Stomach smooth muscle (tissue), 2 donors: Measurements from ENCODE around the gene RALGPS2.

Source experiments
- H3K27ac ChIP-seq: one replicate; pipeline ENCODE4 v1.7.0; 2013; ENCODE audit warnings: mild to moderate bottlenecking, low read length, inconsistent platforms
- H3K27me3 ChIP-seq, 2 donors: one replicate each; pipeline ENCODE4 v1.7.0; 2013; ENCODE audit warnings: low read length in 2 of 2; ENCODE audit not compliant: insufficient read depth in 2 of 2, control insufficient read depth in 1 of 2
- H3K36me3 ChIP-seq, 2 donors: one replicate each; pipeline ENCODE4 v1.7.0; 2013; ENCODE audit warnings: low read length in 2 of 2; ENCODE audit not compliant: control insufficient read depth in 2 of 2, insufficient read depth in 2 of 2
- H3K4me1 ChIP-seq: one replicate; pipeline ENCODE4 v1.7.0; 2013; ENCODE audit warnings: low read length; ENCODE audit not compliant: control insufficient read depth, insufficient read depth
- H3K4me3 ChIP-seq, 2 donors: one replicate each; pipeline ENCODE4 v1.7.0; 2013; ENCODE audit warnings: low read length in 2 of 2
- H3K9ac ChIP-seq, 2 donors: one replicate each; pipeline ENCODE4 v1.7.0; 2013; ENCODE audit warnings: low read length in 2 of 2, mild to moderate bottlenecking in 1 of 2
- H3K9me3 ChIP-seq, 2 donors: one replicate each; pipeline ENCODE4 v1.7.0; 2013; ENCODE audit warnings: low read length in 2 of 2; ENCODE audit not compliant: control insufficient read depth in 2 of 2
- donor health status: healthy.
- donor health status: Pancreatic carcinoma.

RALGPS2 gene

DNA sequence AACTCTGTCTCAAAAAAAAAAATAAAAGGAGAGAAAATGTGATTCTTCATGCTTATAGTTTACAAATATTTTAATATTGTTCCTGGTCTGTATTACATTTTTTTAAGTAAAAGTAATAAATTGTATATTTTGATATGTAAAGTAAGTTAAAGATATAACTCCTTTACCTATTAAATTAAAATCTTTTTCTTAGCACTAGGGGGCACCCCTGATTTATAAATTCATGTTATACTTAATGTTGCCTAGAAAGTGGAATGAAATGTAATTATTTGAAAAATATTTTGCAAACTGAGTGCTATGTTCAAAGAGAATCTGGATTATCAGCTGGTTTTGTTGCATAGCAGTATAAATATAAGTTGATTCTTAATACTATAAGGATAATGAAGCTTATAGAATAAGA, 49.2 kb downstream of the RALGPS2 start:
- Histone ChIP-seq H3K9ac (no peak overlapping the region), H3K9me3 (peaks cover 0 to 2% of the 10 kb centered on the region in 2 donors), H3K36me3 (no peaks in the 10 kb centered on the region), H3K4me3 (no peak overlapping the region), H3K27me3 (no peaks in the 10 kb centered on the region), H3K27ac (no peak overlapping the region), H3K4me1 (no peaks in the 10 kb centered on the region)

DNA sequence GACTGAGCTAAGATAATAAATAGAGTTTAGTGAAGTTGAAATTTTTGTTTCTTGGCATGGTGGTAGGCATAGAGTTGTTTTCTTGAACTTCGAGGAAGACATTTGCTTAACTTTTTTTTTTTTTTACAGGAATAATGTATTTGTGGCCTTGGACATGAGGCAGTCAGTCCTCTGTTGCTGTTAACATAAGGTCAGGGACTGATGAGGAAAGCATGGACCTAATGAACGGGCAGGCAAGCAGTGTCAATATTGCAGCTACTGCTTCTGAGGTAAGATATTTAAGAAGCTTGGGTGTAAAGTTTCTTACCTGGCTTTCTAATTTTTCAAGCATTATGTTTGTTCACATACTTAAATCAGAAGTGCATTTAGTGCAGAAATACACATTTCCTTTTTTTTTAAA, 51.5 kb downstream of the RALGPS2 start:
- H3K4me1 ChIP-seq, result no peaks in the 10 kb centered on the region
- no peaks in the 10 kb centered on the region for H3K27me3 ChIP-seq
- no peak overlapping the region for H3K4me3 ChIP-seq
- no peaks in the 10 kb centered on the region for H3K36me3 ChIP-seq
- H3K9me3 ChIP-seq, result no peaks in the 10 kb centered on the region
- H3K27ac ChIP-seq, result no peak overlapping the region
- H3K9ac ChIP-seq, result no peak overlapping the region

DNA sequence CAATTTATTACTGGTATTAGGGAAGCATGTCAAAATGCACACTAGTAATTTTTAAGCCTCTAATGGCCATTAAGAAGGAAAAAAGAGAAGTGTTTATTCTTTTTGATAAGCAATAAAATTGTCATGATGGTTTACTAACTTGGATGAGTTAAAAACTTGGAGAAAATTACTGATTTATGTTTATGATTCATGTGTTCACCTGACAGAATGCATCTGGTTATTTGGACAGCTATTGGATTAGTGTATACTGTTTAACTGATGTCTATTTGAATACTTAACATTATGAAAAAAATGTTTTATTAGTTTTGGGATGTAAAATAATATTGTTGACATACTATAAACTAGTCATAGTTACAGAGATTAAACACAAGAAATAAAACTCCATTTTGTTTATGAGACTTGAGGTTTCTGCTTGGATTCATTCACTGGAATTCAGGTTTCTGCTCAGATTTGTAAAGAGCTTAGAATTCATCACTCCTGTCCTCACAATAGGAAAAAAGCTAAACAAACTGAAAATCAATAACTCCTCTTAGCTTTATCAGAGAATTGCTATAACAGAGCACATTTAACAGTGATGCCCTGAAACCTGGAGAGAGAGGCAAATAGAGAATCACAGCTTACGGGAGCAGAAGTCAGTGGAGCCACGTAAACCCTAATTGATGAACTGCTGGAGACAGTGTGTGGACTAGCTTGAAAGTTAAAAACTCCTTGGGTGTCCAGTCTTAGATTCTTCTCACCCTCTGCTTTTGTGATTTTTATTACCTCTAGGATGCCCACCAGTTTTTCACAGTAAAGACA, 56.7 kb downstream of the RALGPS2 start:
- H3K9me3 ChIP-seq, result no peaks in the 10 kb centered on the region
- H3K4me1 ChIP-seq, result no peaks in the 10 kb centered on the region
- no peaks in the 10 kb centered on the region for H3K27me3 ChIP-seq
- H3K27ac ChIP-seq, result no peak overlapping the region
- H3K4me3 ChIP-seq, result no peak overlapping the region
- no peaks in the 10 kb centered on the region for H3K36me3 ChIP-seq
- H3K9ac ChIP-seq, result no peak overlapping the region

DNA sequence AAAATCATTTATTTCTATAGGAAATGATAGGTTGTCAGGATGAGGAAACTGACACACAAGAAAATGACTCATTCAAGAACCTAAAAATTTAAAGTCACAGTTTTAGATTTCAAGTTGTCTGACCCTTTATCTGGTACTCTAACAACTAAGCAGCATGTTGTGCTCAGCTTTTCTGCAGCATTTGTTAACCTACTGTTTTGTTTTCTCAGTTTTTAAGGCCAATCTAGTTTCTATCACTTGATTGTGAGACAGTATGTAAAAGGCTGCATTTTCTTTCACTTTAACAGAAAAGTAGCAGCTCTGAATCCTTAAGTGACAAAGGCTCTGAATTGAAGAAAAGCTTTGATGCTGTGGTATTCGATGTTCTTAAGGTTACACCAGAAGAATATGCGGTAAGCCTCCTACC, 59.1 kb downstream of the RALGPS2 start:
- no peak overlapping the region for H3K4me3 ChIP-seq
- no peaks in the 10 kb centered on the region for H3K4me1 ChIP-seq
- H3K9ac ChIP-seq, result no peak overlapping the region
- no peaks in the 10 kb centered on the region for H3K36me3 ChIP-seq
- no peak overlapping the region for H3K27ac ChIP-seq
- no peaks in the 10 kb centered on the region for H3K27me3 ChIP-seq
- H3K9me3 ChIP-seq, result no peaks in the 10 kb centered on the region

DNA sequence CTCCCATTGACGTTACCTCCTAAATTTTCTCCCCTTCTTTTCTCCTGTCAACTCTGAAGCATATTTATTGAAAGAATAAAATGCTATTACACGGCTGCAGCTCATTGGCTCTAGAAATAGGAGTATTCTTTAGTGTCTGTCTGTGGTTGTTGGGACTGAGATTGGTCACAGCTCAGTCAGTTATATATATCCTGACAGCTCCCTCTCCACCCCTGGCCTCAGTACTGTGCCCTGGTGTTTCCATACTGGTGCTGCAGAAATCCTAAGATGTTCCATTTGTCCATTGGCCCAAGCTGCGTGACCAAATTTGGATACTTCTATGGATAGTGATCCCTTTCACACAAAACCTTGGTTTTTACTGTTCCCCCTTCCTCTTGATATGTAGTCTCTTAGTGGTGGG, 67.3 kb downstream of the RALGPS2 start:
- Histone ChIP-seq H3K9me3 (no peaks in the 10 kb centered on the region), H3K4me1 (no peaks in the 10 kb centered on the region), H3K36me3 (no peaks in the 10 kb centered on the region), H3K27me3 (no peaks in the 10 kb centered on the region), H3K4me3 (no peak overlapping the region), H3K27ac (no peak overlapping the region), H3K9ac (no peak overlapping the region)

DNA sequence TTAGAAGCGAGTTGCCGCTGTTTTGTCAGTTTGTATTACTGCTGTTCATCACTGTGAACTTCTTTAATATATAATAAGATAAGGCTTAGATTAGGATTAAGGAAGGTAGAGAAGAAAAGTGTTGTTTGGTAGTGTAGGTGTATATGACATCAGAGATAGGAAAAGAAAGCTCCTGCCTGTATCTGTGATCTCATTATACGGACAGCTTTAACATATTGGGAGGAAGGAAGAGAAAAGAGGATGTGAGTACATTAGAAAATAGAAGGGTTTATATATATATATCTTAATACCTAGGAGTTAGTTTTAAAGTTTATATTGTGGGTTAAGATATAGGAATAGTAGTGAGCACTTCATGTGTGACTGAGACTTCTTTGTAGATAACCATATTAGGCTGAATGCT, 71.0 kb downstream of the RALGPS2 start:
- Histone ChIP-seq H3K4me1 (no peaks in the 10 kb centered on the region), H3K9ac (no peak overlapping the region), H3K4me3 (no peak overlapping the region), H3K27ac (no peak overlapping the region), H3K27me3 (no peaks in the 10 kb centered on the region), H3K36me3 (no peaks in the 10 kb centered on the region), H3K9me3 (peaks cover 0 to 4% of the 10 kb centered on the region in 2 donors)

DNA sequence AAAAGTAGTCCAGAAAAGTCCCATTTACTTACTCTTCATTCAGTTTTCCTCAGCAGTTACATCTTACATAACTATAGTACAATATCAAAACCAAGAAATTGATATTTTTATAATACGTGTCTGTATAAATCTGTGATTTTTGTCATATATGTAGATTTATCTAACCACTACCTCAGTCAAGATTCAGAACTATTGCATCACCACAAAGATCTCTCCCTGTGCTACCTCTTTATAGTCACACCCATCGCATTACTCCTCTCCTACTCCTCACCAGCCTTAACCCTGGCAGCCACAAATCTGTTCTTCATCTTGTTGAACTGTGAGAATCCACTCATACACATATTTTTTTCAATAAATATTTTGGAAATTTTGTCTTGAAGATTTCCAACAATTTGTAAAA, 72.5 kb downstream of the RALGPS2 start:
- no peak overlapping the region for H3K4me3 ChIP-seq
- H3K27ac ChIP-seq, result no peak overlapping the region
- H3K9ac ChIP-seq, result no peak overlapping the region
- no peaks in the 10 kb centered on the region for H3K4me1 ChIP-seq
- no peaks in the 10 kb centered on the region for H3K36me3 ChIP-seq
- H3K9me3 ChIP-seq, result peaks cover 0 to 4% of the 10 kb centered on the region in 2 donors
- no peaks in the 10 kb centered on the region for H3K27me3 ChIP-seq

DNA sequence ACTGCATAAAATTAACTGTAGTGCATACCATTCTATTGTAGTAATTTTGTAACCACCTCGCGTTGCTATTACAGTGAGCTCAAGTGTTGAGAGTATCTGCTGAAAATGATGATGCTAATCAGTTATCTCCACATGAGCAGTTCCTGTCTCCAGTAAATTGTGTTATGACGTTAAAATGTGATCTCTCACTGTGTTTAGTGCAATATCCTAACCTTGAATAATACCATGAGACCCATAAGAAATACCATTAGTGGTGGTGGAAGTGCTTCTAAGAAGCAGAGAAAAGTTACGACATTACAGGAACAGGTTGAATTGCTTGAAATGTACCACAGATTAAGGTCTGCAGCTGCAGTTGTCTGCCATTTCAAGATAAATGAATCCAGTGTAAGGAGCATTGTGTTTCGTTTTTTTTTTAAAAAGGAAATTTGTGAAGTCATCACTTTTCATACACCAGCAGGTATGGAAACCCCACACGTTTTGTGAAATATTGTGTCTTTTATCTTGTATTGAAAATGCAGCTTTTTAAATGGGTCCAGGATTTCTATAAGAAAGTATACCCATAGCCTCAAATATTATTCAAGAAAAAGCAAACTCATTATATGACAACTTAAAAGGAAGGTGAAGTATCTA, 73.3 kb downstream of the RALGPS2 start:
- Histone ChIP-seq H3K27ac (no peak overlapping the region), H3K36me3 (no peaks in the 10 kb centered on the region), H3K4me1 (no peaks in the 10 kb centered on the region), H3K27me3 (no peaks in the 10 kb centered on the region), H3K9ac (no peak overlapping the region), H3K9me3 (peaks cover 0 to 4% of the 10 kb centered on the region in 2 donors), H3K4me3 (no peak overlapping the region)

DNA sequence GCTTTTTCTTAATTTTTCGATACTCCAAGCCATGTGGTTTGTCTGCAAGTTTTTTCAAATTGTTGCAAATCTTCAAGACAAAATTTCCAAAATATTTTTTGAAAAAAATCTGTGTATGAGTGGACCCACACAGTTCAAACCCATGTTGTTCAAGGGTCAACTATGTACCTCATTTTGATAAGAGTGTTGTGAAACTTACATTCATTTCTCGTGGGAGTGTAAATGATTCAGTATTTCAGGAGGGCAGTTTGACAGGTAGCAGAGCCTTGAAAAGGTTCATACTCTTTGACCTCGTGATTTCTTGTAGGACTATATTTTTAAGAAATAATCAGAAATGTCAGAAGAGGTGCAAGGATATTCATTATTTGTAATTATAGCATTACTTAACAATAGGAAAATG, 77.8 kb downstream of the RALGPS2 start:
- H3K9me3 ChIP-seq, result peaks cover 0 to 4% of the 10 kb centered on the region in 2 donors
- H3K36me3 ChIP-seq, result no peaks in the 10 kb centered on the region
- H3K27me3 ChIP-seq, result no peaks in the 10 kb centered on the region
- no peaks in the 10 kb centered on the region for H3K4me1 ChIP-seq
- H3K4me3 ChIP-seq, result no peak overlapping the region
- H3K27ac ChIP-seq, result no peak overlapping the region
- no peak overlapping the region for H3K9ac ChIP-seq

DNA sequence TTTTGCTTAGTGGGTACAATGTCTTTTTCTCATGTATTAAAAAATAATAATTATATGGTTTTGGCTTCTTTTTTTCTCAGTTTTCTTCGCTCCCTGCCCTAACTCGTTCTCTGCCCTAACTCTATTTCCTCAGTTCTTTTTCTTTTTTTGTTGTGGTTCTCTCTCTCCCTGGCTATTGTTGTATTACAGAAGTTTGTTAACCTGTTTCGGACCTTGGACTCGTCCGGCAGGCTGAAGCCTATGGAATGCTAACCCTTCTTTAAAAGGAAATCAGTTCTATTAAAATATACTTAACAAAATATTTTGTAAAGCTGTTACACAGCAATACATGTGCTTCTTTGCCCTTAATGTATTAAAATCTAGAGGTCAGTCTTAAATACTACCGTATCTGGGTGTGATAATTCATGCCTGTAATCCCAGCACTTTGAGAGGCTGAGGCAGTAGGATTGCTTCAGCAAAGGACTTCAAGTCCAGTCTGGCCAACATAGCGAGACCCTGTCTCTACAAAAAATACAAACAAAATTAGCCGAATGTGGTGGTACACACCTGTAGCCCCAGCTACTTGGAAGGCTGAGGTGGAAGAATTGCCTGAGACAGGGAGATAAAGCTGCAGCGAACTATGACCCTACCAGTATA, 81.7 kb downstream of the RALGPS2 start:
- Histone ChIP-seq H3K36me3 (no peaks in the 10 kb centered on the region), H3K27me3 (no peaks in the 10 kb centered on the region), H3K9me3 (no peaks in the 10 kb centered on the region), H3K4me1 (no peaks in the 10 kb centered on the region), H3K27ac (no peak overlapping the region), H3K9ac (no peak overlapping the region), H3K4me3 (no peak overlapping the region)

DNA sequence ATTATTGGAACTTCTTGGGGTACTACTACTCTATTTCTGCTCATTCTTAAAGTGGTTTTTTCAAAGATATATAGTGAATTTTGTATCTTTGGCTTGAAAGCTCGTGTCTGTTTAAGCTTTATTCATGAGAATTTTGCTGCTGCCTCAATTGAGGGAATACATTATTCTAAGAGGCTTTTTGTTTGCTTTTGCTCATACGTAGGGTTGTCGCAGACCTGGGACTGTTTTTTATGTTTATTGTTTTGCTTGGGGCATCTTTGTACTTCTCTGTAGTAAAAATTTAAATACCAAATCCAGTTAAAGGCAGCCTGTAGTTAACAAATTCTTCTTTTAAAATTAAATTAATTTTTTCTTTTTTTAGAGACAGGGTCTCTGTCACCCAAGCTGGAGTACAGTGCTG, 83.5 kb downstream of the RALGPS2 start:
- Histone ChIP-seq H3K36me3 (no peaks in the 10 kb centered on the region), H3K4me3 (no peak overlapping the region), H3K9ac (no peak overlapping the region), H3K27me3 (no peaks in the 10 kb centered on the region), H3K9me3 (no peaks in the 10 kb centered on the region), H3K4me1 (no peaks in the 10 kb centered on the region), H3K27ac (no peak overlapping the region)
